Keratinocyte (primary cell): ENCODE data around the gene NOS1. TPM values are rescaled to one million over a fixed set of nuclear protein-coding genes. Genes with fewer than 3 reads are reported as not detected.

Experiments
- DNase-seq: peaks from one replicate; pipeline ENCODE4 v3.0.0-alpha.2; 2011; ENCODE audit warnings: low read depth, missing footprints, low spot score
- FAIRE-seq: peaks from 2 replicates; lab custom pipeline; 2011; peaks lifted over from hg19 to GRCh38; lab: Jason Lieb, UNC
- H2AFZ ChIP-seq: 2 replicates; pipeline ENCODE4 v1.6.0; 2012; ENCODE audit warnings: low read length, control low read depth, inconsistent platforms; ENCODE audit not compliant: control insufficient read depth
- H3K27ac ChIP-seq: 2 replicates; pipeline ENCODE4 v1.5.1; 2011; ENCODE audit warnings: low read length; ENCODE audit not compliant: control insufficient read depth, insufficient read depth
- H3K27me3 ChIP-seq: 3 replicates; pipeline ENCODE4 v1.6.0; 2011; ENCODE audit warnings: low read length; ENCODE audit not compliant: control insufficient read depth, insufficient read depth; ENCODE audit errors: extremely low read depth
- H3K36me3 ChIP-seq, 2 experiments: 2 replicates in 1 of 2; 3 replicates in 1 of 2; pipeline ENCODE4 v1.5.1; 2011; ENCODE audit warnings: low read length in 2 of 2, mild to moderate bottlenecking in 1 of 2; ENCODE audit not compliant: control insufficient read depth in 2 of 2, insufficient read depth in 2 of 2; ENCODE audit errors: extremely low read depth in 1 of 2
- H3K4me1 ChIP-seq: 3 replicates; pipeline ENCODE4 v1.5.1; 2011; ENCODE audit warnings: low read length; ENCODE audit not compliant: control insufficient read depth, insufficient read depth; ENCODE audit errors: extremely low read depth
- H3K4me2 ChIP-seq: 3 replicates; pipeline ENCODE4 v1.6.0; 2011; ENCODE audit warnings: low read depth, low read length; ENCODE audit not compliant: control insufficient read depth, insufficient read depth; ENCODE audit errors: extremely low read depth
- H3K4me3 ChIP-seq, 3 experiments: fragments of 200-600 bp in 1 of 3; sonication (generic) in 1 of 3; 2 replicates in 2 of 3; 3 replicates in 1 of 3; pipeline ENCODE4 v1.5.1; 2011 to 2016; ENCODE audit warnings: low read length in 3 of 3, mild to moderate bottlenecking in 3 of 3, control low read depth in 2 of 3, inconsistent platforms in 1 of 3, low read depth in 1 of 3, mixed read lengths in 1 of 3, mixed run types in 1 of 3, moderate library complexity in 1 of 3; ENCODE audit not compliant: control insufficient read depth in 2 of 3, insufficient read depth in 2 of 3; ENCODE audit errors: extremely low read depth in 1 of 3
- H3K79me2 ChIP-seq: 2 replicates; pipeline ENCODE4 v1.6.0; 2012; ENCODE audit warnings: low read length; ENCODE audit not compliant: control insufficient read depth, insufficient read depth
- H3K9ac ChIP-seq: 3 replicates; pipeline ENCODE4 v1.6.0; 2011; ENCODE audit warnings: low read length; ENCODE audit not compliant: control insufficient read depth, insufficient read depth; ENCODE audit errors: extremely low read depth
- H3K9me1 ChIP-seq: 3 replicates; pipeline ENCODE4 v1.6.0; 2011; ENCODE audit warnings: low read length; ENCODE audit not compliant: control insufficient read depth, insufficient read depth; ENCODE audit errors: extremely low read depth
- H3K9me3 ChIP-seq: 2 replicates; pipeline ENCODE4 v1.5.1; 2012; ENCODE audit warnings: low read depth, low read length; ENCODE audit not compliant: control insufficient read depth
- H4K20me1 ChIP-seq: 3 replicates; pipeline ENCODE4 v1.6.0; 2011; ENCODE audit warnings: low read length; ENCODE audit not compliant: control insufficient read depth, insufficient read depth; ENCODE audit errors: extremely low read depth
- CTCF ChIP-seq, 3 experiments: IDR thresholded peaks in 1 of 3; conservative IDR thresholded peaks in 1 of 3; optimal IDR thresholded peaks in 1 of 3; 2 replicates in 2 of 3; 3 replicates in 1 of 3; pipeline versions ENCODE3 to v1.5.1; 2011; ENCODE audit warnings: low read length in 3 of 3, mild to moderate bottlenecking in 3 of 3, moderate library complexity in 2 of 3, control low read depth in 1 of 3, inconsistent platforms in 1 of 3; ENCODE audit not compliant: insufficient read depth in 2 of 3; ENCODE audit errors: extremely low read depth in 1 of 3
- EZH2 ChIP-seq: IDR thresholded peaks from one replicate; pipeline ENCODE4 v1.6.1; 2012; ENCODE audit warnings: inconsistent platforms, mild to moderate bottlenecking, low read length, moderate library complexity
- dilution Hi-C: fragments of 300-500 bp; cut with MboI; formaldehyde crosslinking; loops from one replicate; pipeline ENCODE4 v1.7.0; 2020; ENCODE audit warnings: low sequenced_read_pairs; ENCODE audit not compliant: extremely low pct_ligation_motif_present
- polyA plus RNA-seq, 5 experiments: library from polyadenylated mRNA; depleted of rRNA in 3 of 5; stranded (reverse) in 3 of 5; stranded (forward) in 1 of 5; unstranded in 1 of 5; fragments of >200 nt; gene quantifications; 1 replicate in 1 of 5; 2 replicates in 3 of 5; 3 replicates in 1 of 5; pipeline versions ENCODE4 v1.2.1 to v1.2.3, GENCODE V29; 2011 to 2012; ENCODE audit warnings: missing spikeins in 2 of 5, low read depth in 1 of 5, low replicate concordance in 1 of 5

Gene NOS1
- polyA plus RNA-seq, 1 donor (not counting 4 experiments of a cell fraction or from before 2014, with no cell fraction given) = 5.6 TPM

GRCh38 chr12:117159674-117160073 lies 201.8 kb downstream of the NOS1 start:
- H3K4me3 ChIP-seq = no peak overlapping the region
- peaks cover 2% of the 10 kb centered on the region for H4K20me1 ChIP-seq
- no peak overlapping the region for H3K4me2 ChIP-seq
- H3K9me3 ChIP-seq = no peaks in the 10 kb centered on the region
- no peaks in the 10 kb centered on the region for H3K4me1 ChIP-seq
- H3K9me1 ChIP-seq = no peaks in the 10 kb centered on the region
- no peak overlapping the region for H3K9ac ChIP-seq
- H3K79me2 ChIP-seq = no peaks in the 10 kb centered on the region
- H3K27me3 ChIP-seq = no peaks in the 10 kb centered on the region
- no peak overlapping the region for H3K27ac ChIP-seq
- no peak for TF ChIP-seq CTCF (optimal IDR thresholded peaks at IDR 0.05 in 1 of 3, IDR thresholded peaks at IDR 0.05 in 1 of 3, conservative IDR thresholded peaks at IDR 0.05 in 1 of 3; ENCODE audit: extremely low read depth in 1 of 3, insufficient read depth in 2 of 3, low read length in 3 of 3)
- TF ChIP-seq EZH2 = no peak
- FAIRE-seq (no peak), DNase-seq (no peak)
- dilution Hi-C loops = no loop called here
- H2AFZ ChIP-seq = no peak overlapping the region
- peaks cover 31 to 36% of the 10 kb centered on the region in 2 experiments for H3K36me3 ChIP-seq

GRCh38 chr12:117158911-117159553 lies 202.4 kb downstream of the NOS1 start:
- H4K20me1 ChIP-seq = peaks cover 2% of the 10 kb centered on the region
- FAIRE-seq (no peak), DNase-seq (no peak)
- H3K36me3 ChIP-seq = peaks cover 36 to 37% of the 10 kb centered on the region in 2 experiments
- H3K9me1 ChIP-seq = no peaks in the 10 kb centered on the region
- H3K9ac ChIP-seq = no peak overlapping the region
- H3K79me2 ChIP-seq = no peaks in the 10 kb centered on the region
- no peaks in the 10 kb centered on the region for H3K27me3 ChIP-seq
- dilution Hi-C loops = no loop called here
- no peak overlapping the region for H3K27ac ChIP-seq
- no peak overlapping the region for H2AFZ ChIP-seq
- no peak overlapping the region for H3K4me3 ChIP-seq
- no peak for TF ChIP-seq EZH2
- no peak for TF ChIP-seq CTCF (optimal IDR thresholded peaks at IDR 0.05 in 1 of 3, IDR thresholded peaks at IDR 0.05 in 1 of 3, conservative IDR thresholded peaks at IDR 0.05 in 1 of 3; ENCODE audit: extremely low read depth in 1 of 3, insufficient read depth in 2 of 3, low read length in 3 of 3)
- H3K4me2 ChIP-seq = no peak overlapping the region
- no peaks in the 10 kb centered on the region for H3K9me3 ChIP-seq
- H3K4me1 ChIP-seq = no peaks in the 10 kb centered on the region

Other genes starting within 250 kb of the NOS1 start
- gene FBXO21, start 171.2 kb downstream of the NOS1 start, polyA plus RNA-seq = 21.9 to 28.3 TPM (median 23.3 TPM) in 3 replicates